ENCODE results near the gene VCAM1. TPM values are rescaled to one million over a fixed set of nuclear protein-coding genes. Genes with fewer than 3 reads are reported as not detected.

VCAM1 gene
- total and polyA plus RNA-seq, 2 of the 4 experiments (the other 2 are of a cell fraction): 10.1 to 21.1 TPM

GRCh38 chr1:100746542-100746932 is 27.0 kb downstream of the VCAM1 start:
- Histone ChIP-seq H3K4ac (ENCODE audit: low read depth, low read length) (no peak overlapping the region), H3K36me3 (ENCODE audit: control insufficient read depth, insufficient read depth, low read length) (no peaks in the 10 kb centered on the region), H3K9ac (ENCODE audit: low read depth, low read length) (no peak overlapping the region), H4K5ac (ENCODE audit: low read depth, low read length) (no peak overlapping the region), H3K4me3 (ENCODE audit: insufficient read depth, low read depth, low read length) (no peak overlapping the region), H2AFZ (replicated peaks; ENCODE audit: low read length, poor library complexity) (no peak overlapping the region), H2BK20ac (ENCODE audit: low read depth, low read length) (no peak overlapping the region), H2AK5ac (ENCODE audit: low read depth, low read length) (no peak overlapping the region), H3K14ac (replicated peaks; ENCODE audit: low read depth, low read length) (no peak overlapping the region; the same call in 1 of the 2 replicates), H4K91ac (ENCODE audit: insufficient read depth, low read depth, low read length) (no peak overlapping the region), H3K9me3 (ENCODE audit: control insufficient read depth, insufficient read depth, low read length) (no peaks in the 10 kb centered on the region), H2BK15ac (ENCODE audit: low read depth, low read length) (no peak overlapping the region), H3K4me2 (ENCODE audit: low read depth, low read length) (no peak overlapping the region), H3K9me1 (ENCODE audit: insufficient read depth, low read length) (no peaks in the 10 kb centered on the region), H4K8ac (ENCODE audit: low read depth in 2 of 2, low read length in 2 of 2) (no peak overlapping the region), H3K27ac (ENCODE audit: insufficient read depth, low read length) (no peak overlapping the region), H3K23ac (ENCODE audit: low read depth, low read length) (no peak overlapping the region), H3K18ac (ENCODE audit: low read depth, low read length) (no peak overlapping the region), H3K79me1 (ENCODE audit: low read depth in 1 of 2, low read length in 2 of 2) (no peaks in the 10 kb centered on the region), H2BK120ac (ENCODE audit: low read depth, low read length) (no peak overlapping the region), H4K20me1 (ENCODE audit: insufficient read depth, low read length) (no peaks in the 10 kb centered on the region), H3K56ac (ENCODE audit: extremely low read depth, insufficient read depth, low read length) (no peak overlapping the region), H2BK5ac (ENCODE audit: low read depth, low read length, poor library complexity, severe bottlenecking) (no peak overlapping the region), H2AK9ac (replicated peaks; ENCODE audit: low read depth, low read length, poor library complexity) (no peak overlapping the region), H3K4me1 (ENCODE audit: control insufficient read depth, insufficient read depth, low read length) (no peaks in the 10 kb centered on the region), H3K27me3 (ENCODE audit: control insufficient read depth, insufficient read depth, low read length) (no peaks in the 10 kb centered on the region)
- WGBS, 2 experiments (ENCODE audit: extremely low coverage in 2 of 2, insufficient read length in 1 of 2): no CpG with 5 or more reads among the region's 3 CpGs
- BruUV-seq (replicated peaks): no TSS peak
- no peak for TF ChIP-seq RFX5 (IDR thresholded peaks at IDR 0.05; ENCODE audit: low read depth, low read length)
- TF ChIP-seq SMC3 (IDR thresholded peaks at IDR 0.05; ENCODE audit: low read depth, low read length): no peak
- TF ChIP-seq USF2 (IDR thresholded peaks at IDR 0.05; ENCODE audit: low read depth, low read length): no peak
- no peak for TF ChIP-seq RCOR1 (IDR thresholded peaks at IDR 0.05; ENCODE audit: insufficient replicate concordance, low read length)
- TF ChIP-seq FOS (IDR thresholded peaks at IDR 0.05; ENCODE audit: low read depth, low read length): no peak
- no peak for TF ChIP-seq NFE2L2 (IDR thresholded peaks at IDR 0.05; ENCODE audit: low read depth, low read length)
- no peak for TF ChIP-seq CEBPB (IDR thresholded peaks at IDR 0.05; ENCODE audit: low read depth, low read length)
- no peak for TF ChIP-seq POLR2A (IDR thresholded peaks at IDR 0.05; ENCODE audit: low read depth, low read length)
- no peak for TF ChIP-seq BHLHE40 (IDR thresholded peaks at IDR 0.05; ENCODE audit: low read depth, low read length)
- no peak for TF ChIP-seq CTCF (conservative IDR thresholded peaks at IDR 0.05; ENCODE audit: low read depth, low read length)
- TF ChIP-seq ELK1 (IDR thresholded peaks at IDR 0.05; ENCODE audit: borderline replicate concordance, low read depth, low read length): no peak
- no peak for TF ChIP-seq RAD21 (IDR thresholded peaks at IDR 0.05; ENCODE audit: low read length)
- no peak for TF ChIP-seq MAZ (IDR thresholded peaks at IDR 0.05; ENCODE audit: borderline replicate concordance, low read depth, low read length)
- no peak for TF ChIP-seq MXI1 (IDR thresholded peaks at IDR 0.05; ENCODE audit: borderline replicate concordance, low read depth, low read length)
- no peak for TF ChIP-seq MAFK (IDR thresholded peaks at IDR 0.05; ENCODE audit: low read depth, low read length)
- no peak for TF ChIP-seq CHD1 (IDR thresholded peaks at IDR 0.05; ENCODE audit: low read depth, low read length)
- ChIA-PET POLR2A (ENCODE audit: unreplicated experiment) (no interaction called here), CTCF (interaction anchor here (0.6 kb wide), 2 partner anchors 240 to 1031 kb away, joined by 4 to 6 read pairs; no protein-coding TSS in a partner anchor)
- no peak for DNase-seq
- no peak for ATAC-seq (ENCODE audit: low read depth)
- in situ Hi-C loops (cut with MboI; ENCODE audit: low sequenced_read_pairs): no loop called here
- intact Hi-C loops (cut with micrococcal nuclease): no loop called here
- dilution Hi-C loops (cut with HindIII; ENCODE audit: low sequenced_read_pairs, unreplicated experiment): no loop called here

Measured in IMR-90 (cell line).